GM19023 (cell line): ENCODE data around the gene NRIP1.
"Not testable (repeated sequence)": the region's sequence is repeated elsewhere in the genome, so short reads cannot be mapped to it uniquely, and the experiment has no call there.

ENCODE experiments used
- ATAC-seq: cut with Tn5 transposase; IDR thresholded peaks from one replicate; pipeline ENCODE4 v1.9.1; 2021; ENCODE audit warnings: mild to moderate bottlenecking, moderate library complexity; ENCODE audit not compliant: unreplicated experiment

NRIP1 gene

DNA sequence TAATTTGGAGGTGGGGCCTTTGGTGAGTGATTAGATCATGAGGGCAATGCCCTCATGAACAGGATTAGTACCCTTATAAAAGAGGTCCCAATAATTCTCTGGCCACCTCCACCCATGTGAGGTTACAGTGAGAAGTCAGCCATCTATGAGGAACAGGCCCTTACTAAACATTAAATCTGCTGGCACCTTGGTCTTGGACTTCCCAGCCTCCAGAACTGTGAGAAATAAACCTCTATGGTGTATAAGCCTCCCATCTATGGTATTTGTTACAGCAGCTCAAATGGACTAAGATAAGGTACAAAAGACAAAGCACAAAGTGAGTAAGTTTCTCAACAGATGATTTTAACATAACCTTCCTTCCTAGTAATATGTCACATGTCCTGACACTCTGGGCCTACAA lies 22.3 kb downstream of the NRIP1 start:
- ATAC-seq: no peak

GRCh38 chr21:15039607-15040299 lies 25.0 kb downstream of the NRIP1 start:
- no peak for ATAC-seq

DNA sequence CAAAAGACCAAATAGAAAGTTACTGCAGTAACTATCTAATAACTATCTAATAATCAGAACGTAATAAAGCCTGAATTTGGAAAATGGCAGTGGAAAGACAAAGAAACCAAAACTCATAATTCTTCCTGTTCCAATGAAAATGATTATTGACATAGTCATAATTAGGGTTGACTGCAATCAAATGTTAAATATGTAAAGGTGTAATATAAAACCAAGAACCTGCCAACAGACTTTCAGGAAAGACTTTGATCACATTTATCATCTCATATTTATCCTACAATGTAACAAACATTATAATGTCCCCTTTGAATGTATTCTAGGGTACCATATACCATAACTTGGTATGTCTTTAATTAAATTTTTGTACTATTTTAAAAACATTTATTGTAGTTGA lies 26.9 kb downstream of the NRIP1 start:
- no peak for ATAC-seq

GRCh38 chr21:15037095-15037899 lies 27.5 kb downstream of the NRIP1 start:
- no peak for ATAC-seq

DNA sequence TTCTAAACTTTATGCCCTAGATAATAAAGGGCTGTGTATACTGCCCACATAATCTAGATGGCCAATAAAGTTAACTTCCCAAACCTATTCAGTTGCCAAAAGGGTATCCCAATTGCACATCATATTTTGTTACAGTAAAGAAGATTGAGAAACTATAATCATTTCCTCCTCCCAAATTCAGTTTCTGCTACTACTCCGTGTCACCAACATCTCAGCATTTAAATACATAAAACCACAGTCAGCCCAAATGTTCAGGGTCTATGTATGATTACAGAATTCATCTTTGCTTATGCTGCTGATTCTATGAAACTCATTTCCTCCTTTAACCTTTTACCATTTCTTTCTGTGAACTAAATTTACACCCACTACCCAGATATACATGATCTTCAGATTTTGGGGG lies 28.6 kb downstream of the NRIP1 start:
- no peak for ATAC-seq

GRCh38 chr21:15034126-15034853 lies 30.5 kb downstream of the NRIP1 start:
- ATAC-seq: no peak

DNA sequence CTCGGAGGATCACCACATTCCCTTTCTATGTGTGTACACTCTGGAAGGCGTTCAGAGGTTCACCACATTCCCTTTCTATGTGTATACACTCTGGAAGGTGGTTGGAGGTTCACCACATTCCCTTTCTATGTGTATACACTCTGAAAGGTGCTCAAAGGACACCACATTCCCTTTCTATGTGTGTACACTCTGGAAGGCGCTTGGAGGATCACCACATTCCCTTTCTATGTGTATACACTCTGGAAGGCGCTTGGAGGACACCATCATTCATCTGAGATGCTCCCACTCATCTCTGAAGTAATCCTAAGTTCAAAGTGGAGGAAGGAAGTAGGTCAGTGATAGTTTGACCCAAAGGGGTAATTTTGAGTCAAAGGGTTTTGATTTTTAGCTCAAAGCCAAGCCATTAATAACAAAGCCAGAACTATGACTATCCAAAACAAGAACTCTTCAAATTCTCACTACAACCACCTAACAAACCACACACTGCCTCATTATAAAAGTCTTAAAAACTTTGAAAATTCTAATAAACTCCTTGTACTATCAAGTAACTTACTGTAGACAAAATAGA lies 32.9 kb downstream of the NRIP1 start:
- ATAC-seq: no peak

- not testable (repeated sequence) for ATAC-seq
Measured at GRCh38 chr21:15031362-15031761, 33.4 kb downstream of the NRIP1 start.

DNA sequence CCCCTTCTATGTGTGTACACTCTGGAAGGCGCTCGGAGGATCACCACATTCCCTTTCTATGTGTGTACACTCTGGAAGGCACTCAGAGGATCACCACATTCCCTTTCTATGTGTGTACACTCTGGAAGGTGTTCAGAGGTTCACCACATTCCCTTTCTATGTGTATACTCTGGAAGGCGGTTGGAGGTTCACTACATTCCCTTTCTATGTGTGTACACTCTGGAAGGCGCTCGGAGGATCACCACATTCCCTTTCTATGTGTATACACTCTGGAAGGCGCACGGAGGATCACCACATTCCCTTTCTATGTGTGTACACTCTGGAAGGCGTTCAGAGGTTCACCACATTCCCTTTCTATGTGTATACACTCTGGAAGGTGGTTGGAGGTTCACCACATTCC lies 33.9 kb downstream of the NRIP1 start:
- not testable (repeated sequence) for ATAC-seq

GRCh38 chr21:15029077-15029476 lies 35.7 kb downstream of the NRIP1 start:
- ATAC-seq: no peak

DNA sequence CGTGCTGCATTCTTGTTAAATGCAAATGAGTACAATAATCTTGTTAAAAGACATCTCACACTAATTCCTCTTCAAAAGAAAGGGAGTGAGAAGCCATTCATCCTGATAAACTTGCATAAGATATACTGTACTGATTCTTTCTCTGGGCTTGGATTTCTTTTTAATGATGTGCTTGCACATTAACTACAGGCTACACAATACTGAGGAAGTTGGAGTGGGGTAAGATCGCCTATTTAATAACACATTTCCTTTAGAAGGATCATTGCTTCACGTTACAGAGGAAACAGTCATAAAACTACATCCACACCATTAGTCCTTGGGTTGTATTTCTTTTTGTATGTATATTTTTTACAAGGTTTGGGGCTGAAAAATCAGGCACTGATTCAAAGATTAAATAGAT lies 36.6 kb downstream of the NRIP1 start:
- ATAC-seq: no peak

DNA sequence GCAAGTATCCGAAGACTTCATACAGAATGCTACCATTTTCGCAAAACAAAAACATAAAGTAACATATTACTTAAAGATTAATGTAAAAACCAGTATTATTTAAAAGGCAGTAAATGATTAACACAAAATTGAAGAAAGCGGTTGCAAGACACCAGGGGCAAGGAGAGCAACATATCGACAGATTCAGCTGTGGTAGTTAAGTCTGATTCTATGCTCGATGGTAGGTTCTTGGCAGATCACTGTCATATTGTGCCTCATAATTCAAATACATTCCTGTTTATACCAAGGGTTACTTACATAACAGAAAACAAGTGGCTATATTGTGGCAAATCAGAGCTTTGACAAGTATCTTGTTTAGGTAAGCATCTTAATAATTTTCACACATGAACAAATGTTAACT lies 37.7 kb downstream of the NRIP1 start:
- no peak for ATAC-seq

DNA sequence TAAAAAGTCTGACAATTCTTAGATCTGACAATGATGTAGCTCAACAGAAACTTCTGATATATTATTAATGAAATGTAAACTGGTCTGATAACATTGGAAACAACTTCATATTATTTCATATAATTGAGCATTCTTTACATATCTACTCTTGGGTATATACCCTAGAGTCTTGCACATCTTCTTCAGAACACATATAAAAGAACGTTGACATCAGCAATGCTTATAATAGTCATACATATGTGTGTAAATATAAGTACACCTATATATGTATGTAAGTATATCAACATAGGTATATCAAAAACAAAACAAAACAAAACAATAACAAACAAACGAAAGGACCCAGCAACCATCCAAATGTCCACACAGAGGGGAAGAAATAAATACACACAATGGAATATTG lies 38.4 kb downstream of the NRIP1 start:
- ATAC-seq: no peak

- ATAC-seq: no peak
Measured at GRCh38 chr21:15023776-15024175, 41.0 kb downstream of the NRIP1 start.

DNA sequence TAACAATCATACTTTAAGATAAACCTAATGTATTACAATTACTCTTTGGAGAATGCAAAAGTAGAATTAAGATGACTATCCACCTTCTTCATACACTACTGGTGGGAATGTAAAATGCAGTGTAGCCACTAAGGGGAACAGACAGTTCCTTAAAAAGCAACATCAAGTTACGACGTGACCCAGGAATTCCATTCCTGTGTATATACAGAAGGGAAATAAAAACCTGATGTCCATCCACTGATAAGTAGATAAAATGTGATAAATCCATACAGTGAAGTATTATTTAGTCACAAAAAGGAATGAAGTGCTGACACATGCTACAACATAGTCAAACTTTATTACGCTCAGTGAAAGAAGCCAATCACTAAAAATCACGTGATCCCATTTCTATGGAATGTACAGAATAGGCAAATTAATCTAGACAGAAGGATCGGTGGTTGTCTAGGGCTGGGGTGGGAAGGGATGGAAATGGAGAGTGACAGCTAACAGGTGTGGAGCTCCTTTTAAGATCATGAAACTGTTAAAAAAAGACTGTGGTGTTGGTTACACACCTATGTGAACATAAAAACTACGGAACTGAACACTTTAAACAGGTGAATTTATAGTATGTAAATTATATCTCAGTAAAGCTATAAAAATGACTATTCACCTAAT lies 42.1 kb downstream of the NRIP1 start:
- ATAC-seq: no peak

DNA sequence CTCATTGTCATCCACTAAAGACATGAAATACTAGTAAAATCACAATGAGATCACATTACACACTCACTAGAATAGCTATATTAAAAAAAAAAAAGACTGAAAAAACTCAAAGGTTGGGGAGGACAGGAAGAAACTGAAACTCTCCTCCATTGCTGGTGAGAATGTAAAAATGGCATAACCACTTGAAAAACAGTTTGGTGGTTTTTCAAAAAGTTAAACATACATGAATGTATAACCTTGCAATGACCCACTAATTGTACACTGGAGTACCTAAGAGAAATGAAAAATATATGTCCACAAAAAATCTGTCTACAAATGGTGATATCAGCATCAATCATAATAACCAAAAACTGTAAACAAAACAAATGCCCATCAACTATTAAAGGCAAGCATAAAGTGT lies 44.0 kb downstream of the NRIP1 start:
- ATAC-seq: no peak

- ATAC-seq: no peak
Measured at GRCh38 chr21:15018382-15018781, 46.4 kb downstream of the NRIP1 start.

GRCh38 chr21:15015622-15016471 lies 49.0 kb downstream of the NRIP1 start:
- no peak for ATAC-seq

DNA sequence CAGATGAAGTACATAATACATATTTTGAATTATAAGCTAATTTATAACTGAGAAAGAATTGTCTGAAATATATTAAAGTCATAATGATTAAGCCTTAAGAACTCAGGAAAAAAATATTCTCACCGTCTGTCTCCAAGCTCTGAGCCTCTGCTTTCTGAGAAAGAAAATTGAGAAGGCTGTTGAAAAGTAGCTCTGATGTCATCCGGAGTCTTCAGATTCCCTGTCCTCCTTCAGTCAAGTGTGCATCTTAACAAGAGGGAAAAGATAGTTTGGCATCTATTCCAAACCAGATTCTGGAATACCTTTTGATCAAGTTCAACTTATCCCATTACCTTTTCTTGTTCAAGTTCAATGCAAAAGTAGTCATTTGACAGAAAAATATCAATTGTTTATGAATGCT lies 50.6 kb downstream of the NRIP1 start:
- no peak for ATAC-seq

DNA sequence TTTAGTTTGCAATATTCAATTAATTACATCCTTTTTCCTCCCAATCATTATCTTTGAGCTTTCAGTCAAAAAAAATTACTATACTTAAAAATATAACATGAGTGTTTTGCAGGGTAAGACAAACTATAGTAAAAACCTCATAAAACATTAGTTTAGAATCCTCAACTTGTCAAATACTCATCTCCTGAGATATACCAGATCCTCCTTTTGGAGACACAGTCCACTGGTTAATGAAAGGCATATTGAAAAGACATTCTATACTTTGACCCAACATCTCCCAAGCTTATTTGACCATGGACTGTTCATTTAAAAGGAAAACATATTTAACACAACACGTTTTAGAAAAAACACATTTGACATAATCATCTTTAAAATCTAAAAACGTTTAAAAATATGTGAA lies 52.8 kb downstream of the NRIP1 start:
- no peak for ATAC-seq
